ENCODE measurements around the gene SLC9A9. TPM values are rescaled to one million over a fixed set of nuclear protein-coding genes. Genes with fewer than 3 reads are reported as not detected.

Gene SLC9A9
- total and polyA plus RNA-seq, 8 donors: 0.58 to 29.7 (median 14.0) TPM

DNA sequence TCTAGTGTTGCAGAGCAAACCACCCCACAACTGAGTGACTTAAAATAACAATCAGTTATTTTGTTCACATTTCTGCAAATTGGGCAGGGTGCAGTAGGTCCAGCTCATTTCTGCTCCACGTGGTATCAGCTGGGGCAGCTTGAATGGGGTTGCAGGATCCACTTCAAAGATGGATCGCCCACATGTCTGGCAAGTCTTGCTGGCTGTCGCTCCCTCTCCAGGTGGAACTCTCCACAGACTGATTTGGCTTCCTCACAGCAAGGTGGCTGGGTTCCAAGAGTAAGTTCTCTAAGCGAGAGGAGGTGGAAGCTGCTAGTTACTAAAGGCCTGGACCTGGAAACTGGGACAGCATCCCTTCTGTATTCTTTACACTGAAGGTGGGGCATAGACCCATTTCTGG lies 213.3 kb downstream of the SLC9A9 start:
- WGBS, 5 donors: 35 to 55% (median 50%) methylated on average over 4 of the region's 4 CpGs
- no peak overlapping the region for H3K27ac ChIP-seq
- intact Hi-C loops (cut with DNase I; ENCODE audit: low total_unique reads): no loop called here

DNA sequence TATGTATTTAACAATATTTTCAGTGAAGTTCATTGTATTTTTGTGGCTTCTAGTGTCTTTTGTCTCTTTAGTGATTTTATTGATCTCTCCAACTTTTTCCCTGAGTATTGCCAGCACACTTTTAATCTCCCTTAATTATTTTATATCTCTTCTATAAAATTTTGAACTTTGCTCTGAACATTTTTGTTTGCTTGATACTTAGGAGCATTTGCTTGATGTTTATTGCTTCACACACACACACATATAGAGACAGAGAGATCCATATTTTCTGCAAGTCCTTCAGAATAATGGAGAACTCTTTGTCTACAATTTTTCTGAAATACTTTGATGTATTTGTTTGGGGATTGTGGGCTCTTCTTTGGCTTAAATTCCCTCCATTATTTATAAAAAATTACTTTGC lies 213.8 kb downstream of the SLC9A9 start:
- intact Hi-C loops (cut with DNase I; ENCODE audit: low total_unique reads): no loop called here
- H3K9me3 ChIP-seq: peaks cover 0 to 26% (median 10%) of the 10 kb centered on the region in 4 donors
- DNase-seq: no peak
- H3K27ac ChIP-seq: no peak overlapping the region
- H3K27me3 ChIP-seq: no peaks in the 10 kb centered on the region
- H3K4me1 ChIP-seq: no peaks in the 10 kb centered on the region
- TF ChIP-seq EP300 (IDR thresholded peaks at IDR 0.05): no peak
- no peak for TF ChIP-seq CTCF (IDR thresholded peaks at IDR 0.05)
- no peak for TF ChIP-seq POLR2AphosphoS5 (IDR thresholded peaks at IDR 0.05)
- no peak for TF ChIP-seq POLR2A (IDR thresholded peaks at IDR 0.05)
- H3K36me3 ChIP-seq: no peaks in the 10 kb centered on the region
- no peak overlapping the region for H3K4me3 ChIP-seq

More for the DNA sequence above, 213.3 kb downstream of the SLC9A9 start:
- Histone ChIP-seq H3K4me3 (no peak overlapping the region), H3K4me1 (no peaks in the 10 kb centered on the region), H3K9me3 (peaks cover 0 to 26% (median 10%) of the 10 kb centered on the region in 4 donors), H3K36me3 (no peaks in the 10 kb centered on the region), H3K27me3 (no peaks in the 10 kb centered on the region)
- no peak for TF ChIP-seq POLR2AphosphoS5 (IDR thresholded peaks at IDR 0.05)
- no peak for TF ChIP-seq EP300 (IDR thresholded peaks at IDR 0.05)
- no peak for TF ChIP-seq CTCF (IDR thresholded peaks at IDR 0.05)
- no peak for TF ChIP-seq POLR2A (IDR thresholded peaks at IDR 0.05)
- peak in 1 of 2 donors; percentile 49 for DNase-seq

DNA sequence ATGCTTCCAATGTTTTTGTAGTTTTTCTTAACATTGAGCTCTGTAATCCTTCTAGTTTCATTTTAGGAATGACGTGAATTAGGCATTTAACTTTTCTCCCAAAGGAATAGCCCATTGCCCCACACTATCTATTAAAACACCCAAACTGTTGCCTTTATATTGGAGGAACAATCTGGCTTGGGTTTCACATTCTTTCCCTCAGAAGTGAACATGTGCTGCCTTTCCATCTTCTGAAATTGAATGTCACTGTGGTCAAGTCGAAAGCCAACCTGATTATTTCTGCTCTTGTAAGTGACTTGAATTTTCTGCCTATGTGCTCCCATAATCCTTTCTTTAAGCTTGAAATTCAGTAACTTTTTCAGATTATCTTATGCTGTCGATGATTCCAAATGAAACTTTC lies 214.5 kb downstream of the SLC9A9 start:
- WGBS, 5 donors: 88 to 96% (median 93%) methylated on average over 3 of the region's 3 CpGs
- Histone ChIP-seq H3K36me3 (no peaks in the 10 kb centered on the region), H3K27ac (no peak overlapping the region), H3K9me3 (peaks cover 0 to 26% (median 10%) of the 10 kb centered on the region in 4 donors), H3K4me1 (no peaks in the 10 kb centered on the region), H3K4me3 (no peak overlapping the region), H3K27me3 (no peaks in the 10 kb centered on the region)
- DNase-seq: no peak
- intact Hi-C loops (cut with DNase I; ENCODE audit: low total_unique reads): no loop called here
- no peak for TF ChIP-seq POLR2AphosphoS5 (IDR thresholded peaks at IDR 0.05)
- TF ChIP-seq POLR2A (IDR thresholded peaks at IDR 0.05): no peak
- no peak for TF ChIP-seq EP300 (IDR thresholded peaks at IDR 0.05)
- TF ChIP-seq CTCF (IDR thresholded peaks at IDR 0.05): no peak

- H3K27ac ChIP-seq: no peak overlapping the region
- H3K4me3 ChIP-seq: no peak overlapping the region
- no peaks in the 10 kb centered on the region for H3K36me3 ChIP-seq
- H3K27me3 ChIP-seq: no peaks in the 10 kb centered on the region
- intact Hi-C loops (cut with DNase I; ENCODE audit: low total_unique reads): no loop called here
- DNase-seq: no peak
- H3K9me3 ChIP-seq: no peaks in the 10 kb centered on the region
- H3K4me1 ChIP-seq: no peaks in the 10 kb centered on the region
- TF ChIP-seq EP300 (IDR thresholded peaks at IDR 0.05) (no peak), POLR2A (IDR thresholded peaks at IDR 0.05) (no peak), POLR2AphosphoS5 (IDR thresholded peaks at IDR 0.05) (no peak), CTCF (IDR thresholded peaks at IDR 0.05) (no peak)
Observed at GRCh38 chr3:143629726-143630125, 218.5 kb downstream of the SLC9A9 start.
